ENCODE measurements around the gene CMTM4. TPM values are rescaled to one million over a fixed set of nuclear protein-coding genes. Genes with fewer than 3 reads are reported as not detected.

The CMTM4 gene
- total RNA-seq, 1 experiment from 2014 or later = 77.8 TPM

GRCh38 chr16:66603537-66604375, 92.8 kb downstream of the CMTM4 start:
- H3K4me3 ChIP-seq (replicated peaks in 1 of 2; ENCODE audit: low read depth in 1 of 2, low read length in 2 of 2) = peak overlapping the region; percentile 62 to 75
- H3K4me1 ChIP-seq (ENCODE audit: control insufficient read depth in 1 of 2, insufficient read depth in 2 of 2, low read length in 2 of 2) = peaks cover 17 to 31% of the 10 kb centered on the region in 2 experiments
- no peaks in the 10 kb centered on the region; a peak in 1 of 4 replicates for H3K36me3 ChIP-seq (ENCODE audit: control insufficient read depth in 1 of 2, insufficient read depth in 2 of 2, low read length in 2 of 2)
- DNase-seq (ENCODE audit: low read depth, low spot score) (no peak), ATAC-seq (no peak)
- H3K27ac ChIP-seq (ENCODE audit: low read depth, low read length) = peak overlapping the region; percentile 14; the same call in 1 of the 2 replicates
- BruUV-seq (replicated peaks) = TSS peak; percentile 31
- ChIA-PET POLR2A (no interaction called here), CTCF (no interaction called here), RAD21 (ENCODE audit: low non-redundant PET in 1 of 2, low total read pairs in 2 of 2, uncharacterized antibody in 2 of 2, unreplicated experiment in 2 of 2) (no interaction called here)
- no peaks in the 10 kb centered on the region for H3K9me2 ChIP-seq (ENCODE audit: insufficient read depth)
- peak overlapping the region; percentile 39; the same call in 1 of the 2 replicates for H3K9ac ChIP-seq (ENCODE audit: low read length)
- H3K79me2 ChIP-seq (ENCODE audit: insufficient read depth, low read length) = peaks cover 8% of the 10 kb centered on the region; the same call in 1 of the 2 replicates
- intact Hi-C loops (cut with micrococcal nuclease) = no loop called here
- no peaks in the 10 kb centered on the region for H3K9me3 ChIP-seq (ENCODE audit: control insufficient read depth in 1 of 2, insufficient read depth in 1 of 2, low read depth in 1 of 2, low read length in 2 of 2)
- no peak overlapping the region for H2AFZ ChIP-seq (ENCODE audit: low read depth, low read length, poor library complexity, severe bottlenecking)
- peak; percentile 55 for TF ChIP-seq POLR2A (IDR thresholded peaks at IDR 0.05; ENCODE audit: borderline replicate concordance, extremely low read depth, insufficient read depth, insufficient read length)
- no peak for TF ChIP-seq CBX3 (IDR thresholded peaks at IDR 0.05; ENCODE audit: low read depth)
- no peak for TF ChIP-seq FOSL1 (IDR thresholded peaks at IDR 0.05; ENCODE audit: low read depth)
- no peak for TF ChIP-seq EZH2phosphoT487 (IDR thresholded peaks at IDR 0.05; ENCODE audit: borderline replicate concordance)
- peak; percentile 45 for TF ChIP-seq TCF7L2 (IDR thresholded peaks at IDR 0.05; ENCODE audit: borderline replicate concordance, extremely low read depth, insufficient read depth, insufficient read length)
- no peak for TF ChIP-seq ZBTB33 (IDR thresholded peaks at IDR 0.05; ENCODE audit: extremely low read depth, insufficient replicate concordance, low read length)
- H3K4me2 ChIP-seq (ENCODE audit: low read length) = peak overlapping the region; percentile 89
- H4K20me1 ChIP-seq (ENCODE audit: insufficient read depth) = 0 out of 2 replicates have a peak, but pooled peaks cover 4% of the 10 kb centered on the region
- H3K27me3 ChIP-seq (ENCODE audit: insufficient read depth, low read length) = no peaks in the 10 kb centered on the region

All from HCT116 (cell line).